Gastrocnemius medialis (tissue), 4 donors: ENCODE measurements around the gene CTBP2.

Experiments
- CTCF ChIP-seq, 5 experiments: fragments of 450-650 bp in 3 of 5; fragments of 200-600 bp in 2 of 5; sonication (generic) in 2 of 5; IDR thresholded peaks in 4 of 5; conservative IDR thresholded peaks in 1 of 5; 1 replicate in 4 of 5; 2 replicates in 1 of 5; pipeline ENCODE4 v1.5.1; 2016 to 2019; ENCODE audit warnings: antibody characterized with exemption in 5 of 5, mild to moderate bottlenecking in 3 of 5, moderate library complexity in 3 of 5
- POLR2A ChIP-seq, 2 donors: fragments of 450-650 bp; IDR thresholded peaks; one replicate each; pipeline ENCODE4 v1.6.1; 2017; ENCODE audit warnings: antibody characterized with exemption in 2 of 2, mild to moderate bottlenecking in 2 of 2, moderate library complexity in 2 of 2

- TF ChIP-seq CTCF (IDR thresholded peaks at IDR 0.05 in 4 of 5, conservative IDR thresholded peaks at IDR 0.05 in 1 of 5) (no peak), POLR2A (IDR thresholded peaks at IDR 0.05) (no peak)
Observed at GRCh38 chr10:125102246-125102645, 58.1 kb downstream of the CTBP2 start.
